Measurements from ENCODE around the gene WDR93. TPM values are rescaled to one million over a fixed set of nuclear protein-coding genes. Genes with fewer than 3 reads are reported as not detected.
"Not testable (repeated sequence)": the region's sequence is repeated elsewhere in the genome, so short reads cannot be mapped to it uniquely, and the experiment has no call there.

WDR93 gene
- total RNA-seq, 1 donor from 2014 or later = not detected

DNA sequence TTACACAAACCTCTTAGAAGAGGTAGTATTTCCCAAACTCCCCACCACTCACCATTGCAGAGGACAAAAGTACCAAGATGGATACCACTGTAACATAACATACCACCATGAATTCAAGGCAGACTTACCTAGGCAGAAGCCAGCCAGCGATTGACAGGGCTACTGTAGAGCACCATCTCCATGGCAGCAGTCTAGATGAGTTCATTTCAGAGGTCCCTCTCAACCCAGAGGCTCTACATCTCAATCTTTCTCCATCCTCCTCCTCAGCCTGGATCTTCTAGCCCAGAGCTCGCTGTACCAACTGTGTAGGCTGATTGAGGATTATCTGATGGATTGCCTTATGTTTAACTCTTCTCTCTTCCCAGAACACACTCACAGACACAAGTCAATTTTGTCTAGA lies 9.5 kb upstream of the WDR93 start:
- no peak overlapping the region for H3K4me3 ChIP-seq (ENCODE audit: low read depth, low read length)
- no peak for FAIRE-seq

GRCh38 chr15:89685995-89686394 lies 4.6 kb upstream of the WDR93 start:
- peaks cover 2% of the 10 kb centered on the region for H3K36me3 ChIP-seq (ENCODE audit: control insufficient read depth, insufficient read depth, low read length)
- no peaks in the 10 kb centered on the region for H3K27me3 ChIP-seq (ENCODE audit: control insufficient read depth, insufficient read depth, low read length)
- peak; percentile 22 for DNase-seq (ENCODE audit: low read depth)
- no peak for TF ChIP-seq CTCF (IDR thresholded peaks at IDR 0.05; ENCODE audit: insufficient read depth, low read length, severe bottlenecking)
- H3K4me3 ChIP-seq (ENCODE audit: low read depth, low read length) = no peak overlapping the region
- FAIRE-seq = no peak

More for the DNA sequence above, 9.5 kb upstream of the WDR93 start:
- peaks cover 2% of the 10 kb centered on the region for H3K27me3 ChIP-seq (ENCODE audit: control insufficient read depth, insufficient read depth, low read length)
- no peak for DNase-seq (ENCODE audit: low read depth)
- peaks cover 2% of the 10 kb centered on the region for H3K36me3 ChIP-seq (ENCODE audit: control insufficient read depth, insufficient read depth, low read length)
- no peak for TF ChIP-seq CTCF (IDR thresholded peaks at IDR 0.05; ENCODE audit: insufficient read depth, low read length, severe bottlenecking)

GRCh38 chr15:89686522-89686921 lies 4.1 kb upstream of the WDR93 start:
- Histone ChIP-seq H3K36me3 (ENCODE audit: control insufficient read depth, insufficient read depth, low read length) (peaks cover 2% of the 10 kb centered on the region), H3K27me3 (ENCODE audit: control insufficient read depth, insufficient read depth, low read length) (no peaks in the 10 kb centered on the region), H3K4me3 (ENCODE audit: low read depth, low read length) (no peak overlapping the region)
- no peak for DNase-seq (ENCODE audit: low read depth)
- no peak for FAIRE-seq
- TF ChIP-seq CTCF (IDR thresholded peaks at IDR 0.05; ENCODE audit: insufficient read depth, low read length, severe bottlenecking) = no peak

- H3K36me3 ChIP-seq (ENCODE audit: control insufficient read depth, insufficient read depth, low read length); FAIRE-seq; H3K27me3 ChIP-seq (ENCODE audit: control insufficient read depth, insufficient read depth, low read length); DNase-seq (ENCODE audit: low read depth): not testable (repeated sequence)
- H3K4me3 ChIP-seq (ENCODE audit: low read depth, low read length) = peak overlapping the region; percentile 86
These were observed 708 bp upstream of the WDR93 start for GRCh38 chr15:89689930-89690275.

DNA sequence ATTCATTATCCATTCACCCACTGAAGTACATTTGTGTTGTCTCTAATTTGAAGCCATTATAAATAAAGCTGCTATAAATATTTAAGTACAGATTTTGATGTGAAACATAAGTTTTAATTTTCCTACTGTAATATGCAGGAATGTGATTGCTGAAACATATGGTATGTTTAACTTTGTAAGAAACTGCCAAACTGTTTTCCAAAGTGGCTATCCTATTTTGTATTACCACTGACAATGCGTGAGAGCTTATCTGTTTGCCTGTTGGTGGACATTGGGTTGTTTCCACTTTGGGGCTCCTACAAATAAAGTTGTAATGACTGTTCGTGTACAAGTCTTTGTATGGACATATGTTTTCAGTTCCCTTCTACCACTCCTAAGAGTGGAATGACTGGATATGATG lies 2.5 kb downstream of the WDR93 start:
- no peak for TF ChIP-seq CTCF (IDR thresholded peaks at IDR 0.05; ENCODE audit: insufficient read depth, low read length, severe bottlenecking)
- no peak for DNase-seq (ENCODE audit: low read depth)
- FAIRE-seq = no peak

DNA sequence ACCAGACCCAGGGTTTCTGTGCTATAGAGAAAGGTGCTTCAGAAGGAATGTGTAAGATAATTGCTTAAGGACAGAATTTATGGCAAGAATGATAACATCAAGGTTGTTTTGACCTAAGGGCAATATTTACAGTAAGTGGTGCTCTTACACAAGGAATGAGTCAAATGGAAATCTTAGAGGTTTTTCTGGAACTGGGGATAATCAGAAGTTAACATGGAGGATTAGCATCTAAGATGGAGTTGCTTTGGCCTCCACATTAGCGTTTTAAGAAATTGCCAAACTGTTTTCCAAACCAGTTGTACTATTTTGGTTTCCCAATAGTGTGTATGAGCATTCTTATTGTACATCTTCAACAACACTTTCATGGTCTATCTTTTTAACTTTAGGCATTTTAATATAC lies 3.1 kb downstream of the WDR93 start:
- Histone ChIP-seq H3K27me3 (ENCODE audit: control insufficient read depth, insufficient read depth, low read length) (no peaks in the 10 kb centered on the region), H3K4me3 (ENCODE audit: low read depth, low read length) (no peak overlapping the region), H3K36me3 (ENCODE audit: control insufficient read depth, insufficient read depth, low read length) (no peaks in the 10 kb centered on the region)
- no peak for TF ChIP-seq CTCF (IDR thresholded peaks at IDR 0.05; ENCODE audit: insufficient read depth, low read length, severe bottlenecking)
- FAIRE-seq = no peak
- peak; percentile 4 for DNase-seq (ENCODE audit: low read depth)

More for the DNA sequence above, 2.5 kb downstream of the WDR93 start:
- H3K27me3 ChIP-seq (ENCODE audit: control insufficient read depth, insufficient read depth, low read length) = no peaks in the 10 kb centered on the region
- no peaks in the 10 kb centered on the region for H3K36me3 ChIP-seq (ENCODE audit: control insufficient read depth, insufficient read depth, low read length)
- H3K4me3 ChIP-seq (ENCODE audit: low read depth, low read length) = no peak overlapping the region

All from bronchial epithelial cell (primary cell).